GM18907 (cell line): ENCODE measurements around the gene OR10G8.

ENCODE experiments used
- ATAC-seq: cut with Tn5 transposase; IDR thresholded peaks from one replicate; pipeline ENCODE4 v1.9.1; 2021; ENCODE audit warnings: mild to moderate bottlenecking, moderate library complexity; ENCODE audit not compliant: unreplicated experiment

OR10G8 gene

GRCh38 chr11:124077266-124077665 is 50.7 kb downstream of the OR10G8 start:
- no peak for ATAC-seq

- ATAC-seq: no peak
Measured at GRCh38 chr11:124078591-124078990, 52.0 kb downstream of the OR10G8 start.

- ATAC-seq: no peak
Measured at GRCh38 chr11:124079631-124080326, 53.2 kb downstream of the OR10G8 start.
